Measurements from ENCODE around the gene DNER. TPM values are rescaled to one million over a fixed set of nuclear protein-coding genes. Genes with fewer than 3 reads are reported as not detected.

The DNER gene
- total and polyA plus RNA-seq, 2 of the 13 experiments (the other 11 are each of a cell fraction or from before 2014, with no cell fraction given), result not detected

DNA sequence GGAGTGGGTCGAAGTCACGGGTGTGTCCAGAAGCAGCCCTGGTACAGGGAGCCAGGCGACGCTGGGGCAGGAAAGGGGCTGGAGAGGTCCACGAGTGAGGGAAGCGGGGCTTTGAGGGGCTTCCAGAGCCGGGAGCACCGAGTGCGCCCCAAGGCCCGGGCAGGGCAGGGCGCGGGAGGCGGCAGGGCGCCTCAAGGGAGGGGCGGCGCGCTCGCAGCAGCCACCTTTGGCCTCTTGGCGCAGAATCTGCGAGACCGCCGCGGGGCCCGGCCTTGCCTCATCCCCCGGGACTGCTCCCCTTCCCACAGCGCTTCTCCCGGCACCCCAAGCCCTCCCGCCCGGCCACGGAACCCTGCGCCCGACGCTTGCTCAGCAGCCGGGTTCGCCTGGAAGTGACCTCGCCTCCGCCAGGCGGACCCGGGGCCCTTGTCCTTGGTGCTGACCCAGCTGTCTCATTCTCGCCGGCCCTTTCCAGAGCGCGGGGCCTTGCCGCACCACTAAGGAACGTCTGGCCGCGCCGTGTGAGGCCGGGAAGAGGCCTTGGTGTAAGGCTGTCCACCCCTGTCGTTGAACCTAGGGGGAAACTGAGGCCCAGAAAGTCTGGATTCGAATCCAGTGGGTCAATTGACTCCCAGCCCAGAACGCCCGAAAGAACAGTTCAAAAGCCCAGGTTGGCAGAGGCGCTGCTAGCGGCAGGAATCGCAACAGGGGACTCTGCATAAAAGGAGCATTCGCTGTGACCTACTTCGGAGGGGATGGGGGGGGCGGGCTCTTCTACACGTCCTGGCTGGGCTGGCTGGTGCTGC, 584 bp upstream of the DNER start (continued):
- TF ChIP-seq FOXA3 (CRISPR knock-in tag; IDR thresholded peaks at IDR 0.05) (0 out of 2 replicates have a peak, but pooled peaks have one; percentile 15), RNF2 (conservative IDR thresholded peaks at IDR 0.05; ENCODE audit: low read depth) (peak; percentile 97), ZFP1 (CRISPR knock-in tag; IDR thresholded peaks at IDR 0.05) (no peak), CBX1 (IDR thresholded peaks at IDR 0.05; ENCODE audit: low read depth) (no peak), ZNF30 (CRISPR knock-in tag; IDR thresholded peaks at IDR 0.05) (no peak), ZBTB3 (CRISPR knock-in tag; IDR thresholded peaks at IDR 0.05; ENCODE audit: borderline replicate concordance, low read depth) (no peak), ZFP82 (CRISPR knock-in tag; IDR thresholded peaks at IDR 0.05; ENCODE audit: borderline replicate concordance) (peak; percentile 38; the same call in 1 of the 2 replicates), ZNF143 (CRISPR knock-in tag; IDR thresholded peaks at IDR 0.05) (no peak), MED13 (CRISPR knock-in tag; IDR thresholded peaks at IDR 0.05) (no peak), NFKBIZ (CRISPR knock-in tag; IDR thresholded peaks at IDR 0.05) (no peak), FOXO1 (CRISPR knock-in tag; IDR thresholded peaks at IDR 0.05) (peak; percentile 38; the same call in 1 of the 2 replicates), CAMTA2 (CRISPR knock-in tag; IDR thresholded peaks at IDR 0.05; ENCODE audit: borderline replicate concordance) (peak; percentile 71; the same call in 1 of the 2 replicates), ZNF569 (CRISPR knock-in tag; IDR thresholded peaks at IDR 0.05; ENCODE audit: borderline replicate concordance) (no peak), ZNF839 (CRISPR knock-in tag; IDR thresholded peaks at IDR 0.05; ENCODE audit: borderline replicate concordance) (no peak), PAF1 (CRISPR knock-in tag; IDR thresholded peaks at IDR 0.05) (no peak), ZNF761 (CRISPR knock-in tag; conservative IDR thresholded peaks at IDR 0.05) (no peak), ZNF367 (CRISPR knock-in tag; IDR thresholded peaks at IDR 0.05; ENCODE audit: borderline replicate concordance) (no peak), DR1 (CRISPR knock-in tag; IDR thresholded peaks at IDR 0.05) (0 out of 2 replicates have a peak, but pooled peaks have one; percentile 55), THYN1 (CRISPR knock-in tag; IDR thresholded peaks at IDR 0.05; ENCODE audit: borderline replicate concordance, low read depth) (no peak), ZNF724P (CRISPR knock-in tag; IDR thresholded peaks at IDR 0.05; ENCODE audit: borderline replicate concordance) (no peak), BCL6 (CRISPR knock-in tag; IDR thresholded peaks at IDR 0.05) (peak; percentile 97), ZNF841 (CRISPR knock-in tag; IDR thresholded peaks at IDR 0.05; ENCODE audit: borderline replicate concordance) (0 out of 2 replicates have a peak, but pooled peaks have one; percentile 74), SMC3 (IDR thresholded peaks at IDR 0.05; ENCODE audit: low read length) (no peak), ZSCAN31 (CRISPR knock-in tag; IDR thresholded peaks at IDR 0.05; ENCODE audit: low read depth) (peak; percentile 74; the same call in 1 of the 2 replicates), ZNF431 (CRISPR knock-in tag; IDR thresholded peaks at IDR 0.05; ENCODE audit: borderline replicate concordance, low read depth) (peak; percentile 64; the same call in 1 of the 2 replicates)
- TF ChIP-seq, protein P1, sequence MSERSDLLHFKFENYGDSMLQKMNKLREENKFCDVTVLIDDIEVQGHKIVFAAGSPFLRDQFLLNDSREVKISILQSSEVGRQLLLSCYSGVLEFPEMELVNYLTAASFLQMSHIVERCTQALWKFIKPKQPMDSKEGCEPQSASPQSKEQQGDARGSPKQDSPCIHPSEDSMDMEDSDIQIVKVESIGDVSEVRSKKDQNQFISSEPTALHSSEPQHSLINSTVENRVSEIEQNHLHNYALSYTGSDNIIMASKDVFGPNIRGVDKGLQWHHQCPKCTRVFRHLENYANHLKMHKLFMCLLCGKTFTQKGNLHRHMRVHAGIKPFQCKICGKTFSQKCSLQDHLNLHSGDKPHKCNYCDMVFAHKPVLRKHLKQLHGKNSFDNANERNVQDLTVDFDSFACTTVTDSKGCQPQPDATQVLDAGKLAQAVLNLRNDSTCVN (CRISPR knock-in tag; IDR thresholded peaks at IDR 0.05; ENCODE audit: borderline replicate concordance), result peak; percentile 75; the same call in 1 of the 2 replicates
- TF ChIP-seq, protein P2, sequence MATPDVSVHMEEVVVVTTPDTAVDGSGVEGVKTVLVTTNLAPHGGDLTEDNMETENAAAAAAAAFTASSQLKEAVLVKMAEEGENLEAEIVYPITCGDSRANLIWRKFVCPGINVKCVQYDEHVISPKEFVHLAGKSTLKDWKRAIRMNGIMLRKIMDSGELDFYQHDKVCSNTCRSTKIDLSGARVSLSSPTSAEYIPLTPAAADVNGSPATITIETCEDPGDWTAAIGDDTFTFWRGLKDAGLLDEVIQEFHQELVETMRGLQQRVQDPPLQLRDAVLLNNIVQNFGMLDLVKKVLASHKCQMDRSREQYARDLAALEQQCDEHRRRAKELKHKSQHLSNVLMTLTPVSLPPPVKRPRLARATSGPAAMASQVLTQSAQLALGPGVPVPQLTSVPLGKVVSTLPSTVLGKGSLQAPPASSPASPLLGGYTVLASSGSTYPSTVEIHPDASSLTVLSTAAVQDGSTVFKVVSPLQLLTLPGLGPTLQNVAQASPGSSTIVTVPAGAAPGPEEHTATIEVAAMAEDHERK (CRISPR knock-in tag; IDR thresholded peaks at IDR 0.05; ENCODE audit: low read depth), result no peak
- TF ChIP-seq, protein P3, sequence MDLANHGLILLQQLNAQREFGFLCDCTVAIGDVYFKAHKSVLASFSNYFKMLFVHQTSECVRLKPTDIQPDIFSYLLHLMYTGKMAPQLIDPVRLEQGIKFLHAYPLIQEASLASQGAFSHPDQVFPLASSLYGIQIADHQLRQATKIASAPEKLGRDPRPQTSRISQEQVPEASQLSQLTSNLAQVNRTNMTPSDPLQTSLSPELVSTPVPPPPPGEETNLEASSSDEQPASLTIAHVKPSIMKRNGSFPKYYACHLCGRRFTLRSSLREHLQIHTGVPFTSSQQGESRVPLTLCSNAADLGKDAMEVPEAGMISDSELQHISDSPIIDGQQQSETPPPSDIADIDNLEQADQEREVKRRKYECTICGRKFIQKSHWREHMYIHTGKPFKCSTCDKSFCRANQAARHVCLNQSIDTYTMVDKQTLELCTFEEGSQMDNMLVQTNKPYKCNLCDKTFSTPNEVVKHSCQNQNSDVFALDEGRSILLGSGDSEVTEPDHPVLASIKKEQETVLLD (CRISPR knock-in tag; IDR thresholded peaks at IDR 0.05; ENCODE audit: low read depth), result no peak

Measured in HepG2 (cell line).